Gastroesophageal sphincter (tissue), 3 donors: ENCODE measurements around the gene PTTG1.

ENCODE experiments used
- CTCF ChIP-seq, 4 experiments: fragments of 200-600 bp in 2 of 4; fragments of 450-650 bp in 2 of 4; sonication (generic) in 1 of 4; IDR thresholded peaks; one replicate each; pipeline ENCODE4 v1.5.1; 2017 to 2019; ENCODE audit warnings: antibody characterized with exemption in 4 of 4, mild to moderate bottlenecking in 2 of 4, moderate library complexity in 2 of 4
- POLR2A ChIP-seq, 2 donors: fragments of 450-650 bp; IDR thresholded peaks; one replicate each; pipeline ENCODE4 v1.6.1; 2017; ENCODE audit warnings: antibody characterized with exemption in 2 of 2, mild to moderate bottlenecking in 2 of 2, moderate library complexity in 1 of 2

GRCh38 chr5:160427607-160428006 lies 6.0 kb downstream of the PTTG1 start:
- TF ChIP-seq CTCF (IDR thresholded peaks at IDR 0.05) = no peak
- TF ChIP-seq POLR2A (IDR thresholded peaks at IDR 0.05) = no peak
